Endothelial cell of umbilical vein (primary cell): Measurements from ENCODE around the gene RPS27L. TPM values are rescaled to one million over a fixed set of nuclear protein-coding genes. Genes with fewer than 3 reads are reported as not detected.

ENCODE experiments used
- BruUV-seq: library from RNA; stranded (reverse); fragments of 400-500 nt; replicated peaks from 2 replicates; lab custom pipeline; 2021; lab: Mats Ljungman, UMichigan
- CTCF ChIA-PET: fragments of 300-600, 350-600 bp; sonication (Branson Sonifier 250); formaldehyde crosslinking; loops from one replicate; lab custom pipeline; 2021; ENCODE audit warnings: antibody characterized with exemption, inconsistent platforms; lab: Charles Lee
- POLR2A ChIA-PET: fragments of 300-600, 350-600 bp; sonication (Branson Sonifier 250); formaldehyde crosslinking; loops from one replicate; lab custom pipeline; 2021; ENCODE audit warnings: antibody characterized with exemption, inconsistent platforms; lab: Charles Lee
- DNase-seq: peaks from one replicate; pipeline ENCODE4 v3.0.0-alpha.2; 2011; ENCODE audit warnings: low read depth, low spot score
- FAIRE-seq: peaks from 2 replicates; lab custom pipeline; 2011; peaks lifted over from hg19 to GRCh38; lab: Jason Lieb, UNC
- H2AFZ ChIP-seq: 2 replicates; pipeline ENCODE4 v1.6.0; 2012; ENCODE audit warnings: low read depth, low read length, control low read depth, inconsistent platforms
- H3K27ac ChIP-seq: 2 replicates; pipeline ENCODE4 v1.5.1; 2011; ENCODE audit warnings: low read depth, mild to moderate bottlenecking, control low read depth, low read length, moderate library complexity; ENCODE audit not compliant: insufficient read depth
- H3K27me3 ChIP-seq, 2 experiments: 2 replicates each; pipeline versions ENCODE4 v1.6.0 to v1.6.1; 2011; ENCODE audit warnings: low read length in 2 of 2, mixed read lengths in 1 of 2; ENCODE audit not compliant: control insufficient read depth in 2 of 2, insufficient read depth in 2 of 2
- H3K36me3 ChIP-seq, 2 experiments: 2 replicates in 1 of 2; 3 replicates in 1 of 2; pipeline ENCODE4 v1.5.1; 2011; ENCODE audit warnings: low read length in 2 of 2, mild to moderate bottlenecking in 1 of 2, moderate library complexity in 1 of 2; ENCODE audit not compliant: control insufficient read depth in 2 of 2, insufficient read depth in 2 of 2; ENCODE audit errors: extremely low read depth in 1 of 2
- H3K4me1 ChIP-seq: 3 replicates; pipeline ENCODE4 v1.5.1; 2011; ENCODE audit warnings: mild to moderate bottlenecking, low read length; ENCODE audit not compliant: control insufficient read depth, insufficient read depth; ENCODE audit errors: extremely low read depth
- H3K4me2 ChIP-seq: 2 replicates; pipeline ENCODE4 v1.6.1; 2011; ENCODE audit warnings: low read length, control low read depth, mixed read lengths; ENCODE audit not compliant: insufficient read depth
- H3K4me3 ChIP-seq, 3 experiments: fragments of 200-600 bp in 1 of 3; sonication (generic), shearing (Covaris generic) in 1 of 3; replicated peaks in 1 of 3; 2 replicates each; pipeline ENCODE4 v1.5.1; 2011 to 2016; ENCODE audit warnings: control low read depth in 3 of 3, low read length in 3 of 3, mild to moderate bottlenecking in 2 of 3, inconsistent platforms in 1 of 3, low read depth in 1 of 3, moderate library complexity in 1 of 3; ENCODE audit not compliant: insufficient read depth in 1 of 3
- H3K79me2 ChIP-seq: 2 replicates; pipeline ENCODE4 v1.6.0; 2012; ENCODE audit warnings: low read length, inconsistent platforms; ENCODE audit not compliant: control insufficient read depth, insufficient read depth
- H3K9ac ChIP-seq: replicated peaks from 2 replicates; pipeline ENCODE3; 2011; ENCODE audit warnings: low read length, control low read depth; ENCODE audit not compliant: insufficient read depth; ENCODE audit errors: extremely low read depth
- H3K9me1 ChIP-seq: replicated peaks from 3 replicates; pipeline ENCODE4 v1.6.0; 2011; ENCODE audit warnings: mild to moderate bottlenecking, low read length; ENCODE audit not compliant: control insufficient read depth, insufficient read depth; ENCODE audit errors: extremely low read depth
- H3K9me3 ChIP-seq: replicated peaks from 2 replicates; pipeline ENCODE4 v1.5.1; 2012; ENCODE audit warnings: low read length, inconsistent platforms; ENCODE audit not compliant: control insufficient read depth, insufficient read depth
- H4K20me1 ChIP-seq: replicated peaks from 2 replicates; pipeline ENCODE3; 2011; ENCODE audit warnings: mild to moderate bottlenecking, low read length; ENCODE audit not compliant: control insufficient read depth, insufficient read depth; ENCODE audit errors: extremely low read depth
- CTCF ChIP-seq, 2 donors: IDR thresholded peaks; 1 replicate in 1 of 2; 2 replicates in 1 of 2; pipeline ENCODE4 v1.5.1; 2011; ENCODE audit warnings: low read length in 2 of 2, mild to moderate bottlenecking in 2 of 2, moderate library complexity in 2 of 2, control low read depth in 1 of 2, inconsistent platforms in 1 of 2, low read depth in 1 of 2; ENCODE audit not compliant: insufficient read depth in 1 of 2; ENCODE audit errors: extremely low read depth in 1 of 2
- EZH2 ChIP-seq: IDR thresholded peaks from 2 replicates; pipeline ENCODE4 v1.6.1; 2012; ENCODE audit warnings: borderline replicate concordance, low read depth, mild to moderate bottlenecking, moderate library complexity, low read length, inconsistent platforms; ENCODE audit not compliant: severe bottlenecking
- FOS ChIP-seq: IDR thresholded peaks from 2 replicates; pipeline ENCODE4 v1.6.1; 2011; ENCODE audit warnings: mild to moderate bottlenecking, low read length, moderate library complexity, borderline replicate concordance; ENCODE audit not compliant: insufficient read depth
- GATA2 ChIP-seq: IDR thresholded peaks from 2 replicates; pipeline ENCODE4 v1.7.0; 2011; ENCODE audit warnings: low read depth, mild to moderate bottlenecking, moderate library complexity, mixed read lengths, low read length; ENCODE audit not compliant: insufficient read length, insufficient read depth
- JUN ChIP-seq: IDR thresholded peaks from 2 replicates; pipeline ENCODE4 v1.6.1; 2011; ENCODE audit warnings: borderline replicate concordance, low read depth; ENCODE audit not compliant: insufficient read length, insufficient read depth
- MAX ChIP-seq: IDR thresholded peaks from 2 replicates; pipeline ENCODE4 v1.6.1; 2011; ENCODE audit not compliant: insufficient read depth, insufficient read length
- MYC ChIP-seq: IDR thresholded peaks from one replicate; pipeline ENCODE4 v1.6.1; 2011; ENCODE audit warnings: mild to moderate bottlenecking, low read depth, low read length
- POLR2A ChIP-seq: IDR thresholded peaks from 2 replicates; pipeline ENCODE4 v1.6.1; 2012; ENCODE audit warnings: low read depth, mild to moderate bottlenecking, control low read depth, low read length
- POLR2AphosphoS5 ChIP-seq: IDR thresholded peaks from 2 replicates; pipeline ENCODE4 v1.6.1; 2012; ENCODE audit warnings: low read depth, mild to moderate bottlenecking, control low read depth, low read length, moderate library complexity; ENCODE audit not compliant: insufficient read depth
- dilution Hi-C: fragments of 300-500 bp; cut with MboI; formaldehyde crosslinking; loops from one replicate; pipeline ENCODE4 v1.15.0; 2019; ENCODE audit warnings: low sequenced_read_pairs; ENCODE audit not compliant: extremely low pct_ligation_motif_present
- intact Hi-C: fragments of 100-400 bp; cut with micrococcal nuclease; formaldehyde crosslinking; loops from one replicate; pipeline ENCODE4 v1.10.0; 2022
- polyA plus RNA-seq, 4 experiments: library from polyadenylated mRNA; depleted of rRNA in 3 of 4; stranded (reverse) in 3 of 4; unstranded in 1 of 4; fragments of >200 nt; gene quantifications; 2 replicates each; pipeline versions ENCODE4 v1.2.1 to v1.2.3, GENCODE V29; 2011 to 2012; ENCODE audit warnings: missing spikeins in 1 of 4
- total RNA-seq: library from RNA; stranded (reverse); gene quantifications from 2 replicates; pipeline ENCODE4 v1.2.3, GENCODE V29; 2021

Gene RPS27L
- total and polyA plus RNA-seq, 2 donors (not counting 3 experiments of a cell fraction or from before 2014, with no cell fraction given): 163 to 345 TPM

GRCh38 chr15:63196842-63197241, 39.6 kb upstream of the RPS27L start:
- intact Hi-C loops: no loop called here
- FAIRE-seq: no peak
- POLR2A ChIA-PET: no interaction called here

More at GRCh38 chr15:63196842-63197241, 39.6 kb upstream of the RPS27L start:
- Histone ChIP-seq H2AFZ (no peak overlapping the region), H3K27me3 (no peaks in the 10 kb centered on the region), H3K79me2 (peaks cover 92% of the 10 kb centered on the region), H3K27ac (no peak overlapping the region), H3K9me1 (no peaks in the 10 kb centered on the region), H4K20me1 (no peaks in the 10 kb centered on the region), H3K36me3 (no peaks in the 10 kb centered on the region), H3K4me2 (no peak overlapping the region), H3K9ac (no peak overlapping the region), H3K4me1 (peaks cover 15% of the 10 kb centered on the region), H3K4me3 (no peak overlapping the region), H3K9me3 (no peaks in the 10 kb centered on the region)
- CTCF ChIA-PET: interaction anchor here (1.3 kb wide), 1 partner anchor 35 kb away, joined by 4 read pairs; no protein-coding TSS in a partner anchor
- TF ChIP-seq POLR2AphosphoS5: no peak
- TF ChIP-seq JUN: no peak
- no peak for TF ChIP-seq EZH2
- no peak for TF ChIP-seq MAX
- TF ChIP-seq MYC: no peak
- TF ChIP-seq FOS: no peak
- no peak for TF ChIP-seq CTCF (IDR thresholded peaks at IDR 0.05; ENCODE audit: extremely low read depth in 1 of 2, insufficient read depth in 1 of 2, low read depth in 1 of 2, low read length in 2 of 2)
- TF ChIP-seq GATA2: no peak
- no peak for TF ChIP-seq POLR2A
- dilution Hi-C loops: no loop called here
- DNase-seq: no peak
- no TSS peak for BruUV-seq
